Sigmoid colon (tissue), 4 donors: ENCODE data around the gene CHRM4.

Experiments
- CTCF ChIP-seq, 4 experiments: fragments of 450-650 bp in 3 of 4; fragments of 200-600 bp in 1 of 4; IDR thresholded peaks; one replicate each; pipeline ENCODE4 v1.5.1; 2016 to 2019; ENCODE audit warnings: antibody characterized with exemption in 4 of 4, mild to moderate bottlenecking in 3 of 4, moderate library complexity in 2 of 4
- POLR2A ChIP-seq, 2 donors: fragments of 450-650 bp; IDR thresholded peaks; one replicate each; pipeline ENCODE4 v1.6.1; 2016; ENCODE audit warnings: antibody characterized with exemption in 2 of 2, mild to moderate bottlenecking in 2 of 2, moderate library complexity in 2 of 2
- POLR2AphosphoS5 ChIP-seq, 4 donors: sonication (generic); formaldehyde crosslinking; IDR thresholded peaks; one replicate each; pipeline ENCODE4 v1.6.1; 2017; ENCODE audit warnings: antibody characterized with exemption in 4 of 4

DNA sequence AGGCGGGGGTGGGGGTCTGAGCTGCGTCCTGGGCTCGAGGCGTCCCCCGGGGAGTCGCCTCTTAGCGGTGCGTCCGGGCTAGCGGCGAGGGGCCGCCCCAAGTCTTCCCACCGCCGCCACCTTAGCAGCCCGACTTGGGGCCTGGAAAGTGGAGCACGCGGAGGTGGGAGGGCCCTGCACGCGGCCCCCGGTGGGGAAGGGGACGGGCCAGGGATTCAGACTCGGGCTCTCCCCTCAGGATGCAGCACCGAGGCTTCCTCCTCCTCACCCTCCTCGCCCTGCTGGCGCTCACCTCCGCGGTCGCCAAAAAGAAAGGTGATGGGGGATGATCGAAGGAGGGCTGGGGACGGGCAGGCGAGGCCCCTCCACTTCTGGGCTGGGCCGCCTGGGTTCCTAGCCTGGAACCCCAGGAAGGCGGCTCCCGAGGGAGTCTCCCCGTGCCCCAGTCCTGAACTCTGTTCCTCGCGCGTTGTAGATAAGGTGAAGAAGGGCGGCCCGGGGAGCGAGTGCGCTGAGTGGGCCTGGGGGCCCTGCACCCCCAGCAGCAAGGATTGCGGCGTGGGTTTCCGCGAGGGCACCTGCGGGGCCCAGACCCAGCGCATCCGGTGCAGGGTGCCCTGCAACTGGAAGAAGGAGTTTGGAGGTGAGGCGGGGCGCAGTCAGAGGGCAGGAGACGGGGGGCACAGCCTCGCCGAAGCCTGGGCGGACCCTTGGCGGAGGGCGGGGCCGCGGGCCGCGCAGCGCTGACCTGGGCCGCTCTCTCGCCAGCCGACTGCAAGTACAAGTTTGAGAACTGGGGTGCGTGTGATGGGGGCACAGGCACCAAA, 9.5 kb downstream of the CHRM4 start:
- no peak for TF ChIP-seq CTCF (IDR thresholded peaks at IDR 0.05)
- TF ChIP-seq POLR2A (IDR thresholded peaks at IDR 0.05) = no peak
- TF ChIP-seq POLR2AphosphoS5 (IDR thresholded peaks at IDR 0.05) = no peak
